Nephron (organoid): Measurements from ENCODE around the gene MAB21L4.

ENCODE experiments used
- H3K27ac Mint-ChIP-seq, 3 experiments: 2 replicates each; pipeline ENCODE4 v1.8.0; 2020; ENCODE audit warnings: mixed read lengths in 3 of 3, mild to moderate bottlenecking in 2 of 3, moderate library complexity in 1 of 3
- H3K27me3 Mint-ChIP-seq: 2 replicates; pipeline ENCODE4 v1.8.0; 2021; ENCODE audit warnings: low read depth, mild to moderate bottlenecking, moderate library complexity, mixed read lengths
- H3K36me3 Mint-ChIP-seq: 2 replicates; pipeline ENCODE4 v1.8.0; 2020; ENCODE audit warnings: low read depth, mixed read lengths
- H3K4me1 Mint-ChIP-seq: 2 replicates; pipeline ENCODE4 v1.8.0; 2020; ENCODE audit warnings: mixed read lengths
- H3K4me3 Mint-ChIP-seq, 3 experiments: 2 replicates each; pipeline ENCODE4 v1.8.0; 2020; ENCODE audit warnings: mild to moderate bottlenecking in 3 of 3, mixed read lengths in 3 of 3, moderate library complexity in 2 of 3
- H3K9me3 Mint-ChIP-seq: 2 replicates; pipeline ENCODE4 v1.8.0; 2020; ENCODE audit warnings: mixed read lengths
- TF ChIP-seq, protein P1 (sequence below), 3 experiments: fragments of 200-600 bp; sonication (generic); IDR thresholded peaks; one replicate each; pipeline ENCODE4 v1.5.0; 2021; ENCODE audit warnings: antibody characterized with exemption in 3 of 3; ENCODE audit not compliant: unreplicated experiment in 3 of 3

The MAB21L4 gene

GRCh38 chr2:240913810-240914644, 18.1 kb upstream of the MAB21L4 start:
- Mint-ChIP-seq H3K36me3 (no peaks in the 10 kb centered on the region), H3K9me3 (no peaks in the 10 kb centered on the region), H3K4me3 (no peak overlapping the region), H3K27ac (no peak overlapping the region), H3K4me1 (peaks cover 13% of the 10 kb centered on the region), H3K27me3 (peaks cover 30% of the 10 kb centered on the region)
- TF ChIP-seq, protein P1, sequence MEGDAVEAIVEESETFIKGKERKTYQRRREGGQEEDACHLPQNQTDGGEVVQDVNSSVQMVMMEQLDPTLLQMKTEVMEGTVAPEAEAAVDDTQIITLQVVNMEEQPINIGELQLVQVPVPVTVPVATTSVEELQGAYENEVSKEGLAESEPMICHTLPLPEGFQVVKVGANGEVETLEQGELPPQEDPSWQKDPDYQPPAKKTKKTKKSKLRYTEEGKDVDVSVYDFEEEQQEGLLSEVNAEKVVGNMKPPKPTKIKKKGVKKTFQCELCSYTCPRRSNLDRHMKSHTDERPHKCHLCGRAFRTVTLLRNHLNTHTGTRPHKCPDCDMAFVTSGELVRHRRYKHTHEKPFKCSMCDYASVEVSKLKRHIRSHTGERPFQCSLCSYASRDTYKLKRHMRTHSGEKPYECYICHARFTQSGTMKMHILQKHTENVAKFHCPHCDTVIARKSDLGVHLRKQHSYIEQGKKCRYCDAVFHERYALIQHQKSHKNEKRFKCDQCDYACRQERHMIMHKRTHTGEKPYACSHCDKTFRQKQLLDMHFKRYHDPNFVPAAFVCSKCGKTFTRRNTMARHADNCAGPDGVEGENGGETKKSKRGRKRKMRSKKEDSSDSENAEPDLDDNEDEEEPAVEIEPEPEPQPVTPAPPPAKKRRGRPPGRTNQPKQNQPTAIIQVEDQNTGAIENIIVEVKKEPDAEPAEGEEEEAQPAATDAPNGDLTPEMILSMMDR (IDR thresholded peaks at IDR 0.05; ENCODE audit: unreplicated experiment in 3 of 3) = peak; percentile 94 to 97 (median 96)

DNA sequence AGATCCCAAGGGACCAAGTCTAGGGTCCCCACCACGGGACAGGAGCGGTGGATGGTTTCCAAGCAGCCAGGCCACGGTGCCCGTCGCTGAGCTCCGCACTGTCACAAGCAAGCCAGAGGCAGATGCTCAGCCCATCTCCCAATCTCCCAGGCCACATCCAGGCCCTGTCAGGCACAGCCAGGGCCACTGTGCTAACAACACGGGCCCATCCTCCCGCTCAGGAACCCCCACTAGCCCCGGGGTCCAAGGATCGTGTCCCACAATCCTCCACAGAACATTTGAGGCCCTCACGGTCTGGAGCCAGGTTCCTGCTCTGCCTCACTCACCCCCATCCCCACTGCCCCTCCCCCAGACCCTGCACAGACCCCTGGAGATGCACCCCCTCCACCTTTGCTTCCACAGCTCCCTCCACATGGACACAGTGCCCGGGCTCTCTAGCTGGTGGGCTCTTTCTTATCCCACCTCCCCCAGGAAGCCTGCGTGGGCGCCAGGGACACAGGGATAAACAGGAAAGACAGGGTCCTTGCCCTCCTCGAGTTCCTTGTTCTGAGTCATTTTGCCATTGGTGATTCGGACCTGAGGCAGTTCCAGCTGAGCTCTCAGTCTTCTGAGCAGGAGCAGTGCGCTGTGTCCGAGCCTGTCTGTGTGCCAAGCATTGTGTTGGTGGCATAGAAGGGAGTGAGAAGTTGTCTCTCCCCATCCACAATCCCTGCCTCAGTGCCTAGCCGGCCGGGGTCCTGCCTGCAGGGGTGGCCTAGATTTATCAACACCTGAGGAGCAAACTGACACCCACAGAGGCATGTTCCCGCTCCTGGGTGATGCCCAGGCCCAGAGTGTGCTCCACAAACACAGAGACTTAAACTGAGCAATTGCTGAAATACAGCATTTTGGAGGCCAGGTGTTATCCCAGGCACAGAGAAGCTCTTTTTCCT, 17.2 kb upstream of the MAB21L4 start:
- no peak overlapping the region for H3K4me3 Mint-ChIP-seq
- no peak overlapping the region for H3K27ac Mint-ChIP-seq
- H3K27me3 Mint-ChIP-seq = peaks cover 30% of the 10 kb centered on the region
- no peaks in the 10 kb centered on the region for H3K9me3 Mint-ChIP-seq
- peaks cover 13% of the 10 kb centered on the region for H3K4me1 Mint-ChIP-seq
- no peaks in the 10 kb centered on the region for H3K36me3 Mint-ChIP-seq
- TF ChIP-seq, protein P1 (IDR thresholded peaks at IDR 0.05; ENCODE audit: unreplicated experiment in 3 of 3) = no peak

DNA sequence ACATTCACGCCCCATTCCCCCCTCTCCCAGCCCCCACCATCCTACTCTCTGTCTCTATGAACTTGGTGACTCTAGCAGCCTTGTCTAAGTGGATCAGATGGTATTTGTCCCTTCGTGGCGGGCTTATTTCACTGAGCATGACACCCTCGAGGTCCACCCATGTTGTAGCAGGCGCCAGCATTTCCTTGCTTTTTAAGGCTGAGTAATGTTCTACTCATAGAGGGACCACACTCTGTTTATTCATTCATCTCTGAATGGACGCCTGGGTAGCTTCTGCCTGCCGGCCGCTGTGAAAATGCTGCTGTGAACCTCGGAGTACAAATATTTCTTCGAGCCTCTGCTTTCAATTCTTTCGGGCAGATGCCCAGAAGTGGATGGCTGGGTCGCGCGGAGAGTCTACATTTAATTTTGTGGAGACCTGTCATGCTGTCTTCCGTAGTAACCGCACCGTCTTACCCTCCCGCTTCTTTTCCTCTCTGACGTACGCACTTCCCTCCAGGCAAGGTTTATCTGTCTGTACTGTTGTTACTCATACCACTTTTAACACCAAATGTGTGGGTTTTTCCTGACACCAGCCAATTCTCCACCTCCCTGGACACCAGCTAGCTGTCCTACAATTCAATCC, 15.8 kb upstream of the MAB21L4 start:
- Mint-ChIP-seq H3K4me1 (peaks cover 13% of the 10 kb centered on the region), H3K4me3 (no peak overlapping the region), H3K36me3 (no peaks in the 10 kb centered on the region), H3K9me3 (no peaks in the 10 kb centered on the region), H3K27me3 (peaks cover 28% of the 10 kb centered on the region), H3K27ac (peak overlapping the region in 2 of 3 experiments; percentile 7 to 35)
- TF ChIP-seq, protein P1 (IDR thresholded peaks at IDR 0.05; ENCODE audit: unreplicated experiment in 3 of 3) = no peak

- TF ChIP-seq, protein P1 (IDR thresholded peaks at IDR 0.05; ENCODE audit: unreplicated experiment in 3 of 3) = no peak
Measured at GRCh38 chr2:240909216-240909974, 13.4 kb upstream of the MAB21L4 start.

DNA sequence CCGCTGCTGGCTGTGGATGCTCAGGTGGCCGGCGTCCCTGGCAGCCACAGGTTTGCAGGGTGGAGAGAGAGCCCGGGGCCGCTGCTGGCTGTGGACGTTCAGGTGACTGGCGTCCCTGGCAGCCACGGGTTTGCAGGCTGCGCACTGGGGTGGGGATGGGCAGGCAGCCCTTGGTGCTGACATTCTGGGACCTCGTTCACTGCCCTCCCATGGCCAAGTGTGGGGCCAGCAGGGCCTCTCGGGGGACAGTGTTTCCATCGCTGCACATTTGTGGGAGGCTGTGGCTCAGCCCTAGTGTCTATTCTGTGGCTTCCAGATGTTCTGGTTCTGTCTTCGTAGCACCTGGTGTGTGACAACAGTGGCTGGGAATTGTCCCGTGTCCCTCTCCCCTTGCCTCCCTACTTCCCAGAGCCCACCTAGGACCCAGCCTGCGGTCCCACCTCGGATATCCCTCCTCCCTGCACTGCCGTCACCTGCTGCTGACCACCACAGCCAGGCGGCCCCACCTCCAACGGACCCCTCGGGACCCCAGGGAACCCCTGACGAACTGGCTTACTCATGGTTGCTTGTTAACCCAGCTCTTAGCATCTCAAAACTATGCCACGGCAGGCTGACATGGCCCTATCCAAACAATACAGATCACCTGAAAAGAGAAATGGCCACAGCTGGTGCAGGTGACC, 11.1 kb upstream of the MAB21L4 start:
- H3K4me1 Mint-ChIP-seq = peaks cover 10% of the 10 kb centered on the region

More at GRCh38 chr2:240909216-240909974, 13.4 kb upstream of the MAB21L4 start:
- H3K27me3 Mint-ChIP-seq = peaks cover 29% of the 10 kb centered on the region
- no peaks in the 10 kb centered on the region for H3K36me3 Mint-ChIP-seq
- peaks cover 13% of the 10 kb centered on the region for H3K4me1 Mint-ChIP-seq
- H3K27ac Mint-ChIP-seq = no peak overlapping the region
- no peaks in the 10 kb centered on the region for H3K9me3 Mint-ChIP-seq
- H3K4me3 Mint-ChIP-seq = no peak overlapping the region

More for the DNA sequence above, 11.1 kb upstream of the MAB21L4 start:
- Mint-ChIP-seq H3K9me3 (peaks cover 4% of the 10 kb centered on the region), H3K36me3 (no peaks in the 10 kb centered on the region), H3K27me3 (peaks cover 19% of the 10 kb centered on the region), H3K27ac (no peak overlapping the region), H3K4me3 (no peak overlapping the region)
- TF ChIP-seq, protein P1 (IDR thresholded peaks at IDR 0.05; ENCODE audit: unreplicated experiment in 3 of 3) = no peak
